Measurements from ENCODE around the gene TEAD4. TPM values are rescaled to one million over a fixed set of nuclear protein-coding genes. Genes with fewer than 3 reads are reported as not detected.

Gene TEAD4
- total RNA-seq, 1 donor from 2014 or later: 30.0 TPM

- no peaks in the 10 kb centered on the region for H3K27me3 Mint-ChIP-seq (ENCODE audit: unreplicated experiment)
- no peak for DNase-seq (ENCODE audit: extremely low spot score, unreplicated experiment)
- H3K36me3 Mint-ChIP-seq (ENCODE audit: unreplicated experiment): peaks cover 19% of the 10 kb centered on the region
- peaks cover 17% of the 10 kb centered on the region for H3K4me1 Mint-ChIP-seq (ENCODE audit: unreplicated experiment)
- H3K27ac Mint-ChIP-seq (ENCODE audit: unreplicated experiment): no peak overlapping the region
- TF ChIP-seq, protein P1, sequence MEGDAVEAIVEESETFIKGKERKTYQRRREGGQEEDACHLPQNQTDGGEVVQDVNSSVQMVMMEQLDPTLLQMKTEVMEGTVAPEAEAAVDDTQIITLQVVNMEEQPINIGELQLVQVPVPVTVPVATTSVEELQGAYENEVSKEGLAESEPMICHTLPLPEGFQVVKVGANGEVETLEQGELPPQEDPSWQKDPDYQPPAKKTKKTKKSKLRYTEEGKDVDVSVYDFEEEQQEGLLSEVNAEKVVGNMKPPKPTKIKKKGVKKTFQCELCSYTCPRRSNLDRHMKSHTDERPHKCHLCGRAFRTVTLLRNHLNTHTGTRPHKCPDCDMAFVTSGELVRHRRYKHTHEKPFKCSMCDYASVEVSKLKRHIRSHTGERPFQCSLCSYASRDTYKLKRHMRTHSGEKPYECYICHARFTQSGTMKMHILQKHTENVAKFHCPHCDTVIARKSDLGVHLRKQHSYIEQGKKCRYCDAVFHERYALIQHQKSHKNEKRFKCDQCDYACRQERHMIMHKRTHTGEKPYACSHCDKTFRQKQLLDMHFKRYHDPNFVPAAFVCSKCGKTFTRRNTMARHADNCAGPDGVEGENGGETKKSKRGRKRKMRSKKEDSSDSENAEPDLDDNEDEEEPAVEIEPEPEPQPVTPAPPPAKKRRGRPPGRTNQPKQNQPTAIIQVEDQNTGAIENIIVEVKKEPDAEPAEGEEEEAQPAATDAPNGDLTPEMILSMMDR (IDR thresholded peaks at IDR 0.05): no peak
- no peak overlapping the region for H3K4me3 Mint-ChIP-seq (ENCODE audit: unreplicated experiment)
- H3K9me3 Mint-ChIP-seq (ENCODE audit: unreplicated experiment): no peaks in the 10 kb centered on the region
These were observed 58.1 kb downstream of the TEAD4 start for GRCh38 chr12:3017281-3017680.

- peaks cover 17% of the 10 kb centered on the region for H3K4me1 Mint-ChIP-seq (ENCODE audit: unreplicated experiment)
- DNase-seq (ENCODE audit: extremely low spot score, unreplicated experiment): no peak
- no peaks in the 10 kb centered on the region for H3K9me3 Mint-ChIP-seq (ENCODE audit: unreplicated experiment)
- no peaks in the 10 kb centered on the region for H3K27me3 Mint-ChIP-seq (ENCODE audit: unreplicated experiment)
- TF ChIP-seq, protein P1 (IDR thresholded peaks at IDR 0.05): no peak
- no peak overlapping the region for H3K4me3 Mint-ChIP-seq (ENCODE audit: unreplicated experiment)
- H3K27ac Mint-ChIP-seq (ENCODE audit: unreplicated experiment): no peak overlapping the region
- peaks cover 23% of the 10 kb centered on the region for H3K36me3 Mint-ChIP-seq (ENCODE audit: unreplicated experiment)
These were observed 59.2 kb downstream of the TEAD4 start for GRCh38 chr12:3018284-3019004.

DNA sequence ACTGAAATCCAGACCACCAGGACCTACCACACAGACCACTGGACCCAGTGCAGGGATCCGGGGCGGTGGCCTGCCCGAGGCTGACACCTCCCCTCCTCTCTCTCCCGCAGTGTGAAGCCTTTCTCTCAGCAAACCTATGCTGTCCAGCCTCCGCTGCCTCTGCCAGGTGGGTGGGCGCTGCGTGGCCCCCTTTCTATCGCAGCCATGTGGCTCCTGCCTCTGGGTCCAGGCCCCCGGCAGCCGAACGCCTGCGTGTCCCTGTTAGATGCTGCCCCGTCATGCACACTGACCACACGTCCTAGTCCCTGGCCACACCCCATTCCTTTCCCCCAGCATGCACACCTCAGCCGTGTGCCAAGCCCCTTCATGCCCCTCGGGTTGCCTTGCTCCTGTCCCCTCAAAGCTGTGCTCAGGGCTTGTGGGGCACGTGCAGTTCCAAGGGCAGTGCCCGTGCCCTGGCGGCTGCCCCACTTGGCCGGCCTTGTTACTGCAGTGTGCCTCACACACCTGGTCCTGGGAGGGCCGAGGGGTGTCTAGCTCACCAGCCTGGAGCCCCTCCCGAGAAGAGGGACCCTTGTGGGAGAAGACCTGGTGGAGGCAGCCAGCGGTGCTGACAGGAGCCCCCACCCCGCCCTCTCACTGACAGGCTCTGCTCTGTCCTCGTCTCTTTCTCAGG, 59.9 kb downstream of the TEAD4 start:
- Mint-ChIP-seq H3K36me3 (ENCODE audit: unreplicated experiment) (peaks cover 23% of the 10 kb centered on the region), H3K27ac (ENCODE audit: unreplicated experiment) (no peak overlapping the region), H3K4me3 (ENCODE audit: unreplicated experiment) (no peak overlapping the region)

GRCh38 chr12:3020399-3020798, 61.2 kb downstream of the TEAD4 start:
- Mint-ChIP-seq H3K27ac (ENCODE audit: unreplicated experiment) (no peak overlapping the region), H3K4me1 (ENCODE audit: unreplicated experiment) (peaks cover 3% of the 10 kb centered on the region), H3K36me3 (ENCODE audit: unreplicated experiment) (peaks cover 28% of the 10 kb centered on the region), H3K4me3 (ENCODE audit: unreplicated experiment) (no peak overlapping the region), H3K27me3 (ENCODE audit: unreplicated experiment) (no peaks in the 10 kb centered on the region), H3K9me3 (ENCODE audit: unreplicated experiment) (no peaks in the 10 kb centered on the region)
- TF ChIP-seq, protein P1 (IDR thresholded peaks at IDR 0.05): no peak
- no peak for DNase-seq (ENCODE audit: extremely low spot score, unreplicated experiment)

More for the DNA sequence above, 59.9 kb downstream of the TEAD4 start:
- Mint-ChIP-seq H3K9me3 (ENCODE audit: unreplicated experiment) (no peaks in the 10 kb centered on the region), H3K27me3 (ENCODE audit: unreplicated experiment) (no peaks in the 10 kb centered on the region), H3K4me1 (ENCODE audit: unreplicated experiment) (peaks cover 13% of the 10 kb centered on the region)
- no peak for DNase-seq (ENCODE audit: extremely low spot score, unreplicated experiment)
- TF ChIP-seq, protein P1 (IDR thresholded peaks at IDR 0.05): no peak

DNA sequence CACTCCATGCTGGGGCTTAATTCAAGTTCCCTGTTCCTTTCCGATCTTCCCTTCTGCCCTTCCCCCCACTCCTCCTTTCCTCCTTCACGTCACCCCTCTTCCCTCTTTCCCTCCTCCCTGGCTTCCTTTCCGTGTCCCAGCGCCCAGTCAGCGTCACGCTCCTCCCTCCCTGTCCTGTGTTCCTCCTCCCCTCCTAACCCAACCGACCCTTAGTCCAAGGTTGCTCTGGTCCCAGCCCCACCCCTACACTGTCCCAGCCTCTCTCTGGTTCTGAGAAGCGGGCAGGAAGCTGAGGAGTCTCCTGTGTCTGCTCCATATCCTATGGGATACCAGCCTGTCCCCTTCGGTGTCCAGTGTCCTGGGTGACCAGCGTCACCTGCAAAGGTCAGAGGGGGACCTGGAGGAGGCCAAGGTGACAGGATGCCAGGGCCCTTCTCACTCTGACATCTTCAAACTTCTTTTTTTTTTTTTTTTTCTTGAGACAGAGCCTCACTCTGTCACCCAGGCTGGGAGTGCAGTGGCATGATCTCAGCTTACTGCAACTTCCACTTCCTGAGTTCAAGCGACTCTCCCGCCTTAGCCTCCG, 61.7 kb downstream of the TEAD4 start:
- Mint-ChIP-seq H3K4me3 (ENCODE audit: unreplicated experiment) (no peak overlapping the region), H3K27ac (ENCODE audit: unreplicated experiment) (no peak overlapping the region), H3K4me1 (ENCODE audit: unreplicated experiment) (peaks cover 3% of the 10 kb centered on the region), H3K9me3 (ENCODE audit: unreplicated experiment) (no peaks in the 10 kb centered on the region), H3K36me3 (ENCODE audit: unreplicated experiment) (peaks cover 30% of the 10 kb centered on the region), H3K27me3 (ENCODE audit: unreplicated experiment) (no peaks in the 10 kb centered on the region)
- TF ChIP-seq, protein P1 (IDR thresholded peaks at IDR 0.05): no peak
- DNase-seq (ENCODE audit: extremely low spot score, unreplicated experiment): no peak
